ENCODE measurements around the gene TRRAP.

TRRAP gene

DNA sequence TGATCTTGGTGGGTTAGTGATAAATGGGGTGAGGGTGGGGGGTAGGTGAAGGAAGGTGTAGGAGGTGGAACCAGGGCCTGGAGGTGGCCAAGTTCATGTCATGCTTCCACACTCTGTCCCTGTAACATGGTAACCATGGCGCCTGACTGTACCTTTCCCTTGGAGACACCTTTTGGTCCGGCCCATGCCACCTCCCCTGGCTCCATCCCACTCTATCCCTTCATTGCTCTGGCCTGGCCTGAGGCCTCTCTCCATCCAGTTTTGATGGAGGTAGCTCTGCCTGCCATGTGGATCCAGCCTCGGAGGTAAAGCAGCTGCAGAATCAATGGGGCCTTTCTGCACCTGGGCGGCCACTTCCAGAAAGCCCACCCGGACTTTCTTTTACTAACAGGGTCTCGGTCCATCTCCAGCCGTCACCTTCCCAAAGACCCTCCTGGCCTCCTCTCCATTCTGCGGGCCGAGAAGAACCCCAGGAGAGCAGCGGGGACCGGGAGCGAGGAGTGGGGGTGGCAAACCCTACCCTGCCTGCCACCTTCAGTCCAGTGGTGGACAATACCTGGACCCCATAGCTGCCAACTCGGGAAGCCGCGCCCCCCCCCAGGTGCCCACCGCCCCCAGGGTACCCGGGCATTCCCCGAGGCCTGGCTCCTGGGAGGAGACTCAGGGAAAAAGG lies 504 bp upstream of the TRRAP start:
- H3K36me3 ChIP-seq (ENCODE audit: control insufficient read depth in 4 of 4, insufficient read depth in 4 of 4, low read length in 3 of 4): peaks cover 4 to 17% (median 12%) of the 10 kb centered on the region in 4 experiments
- ChIA-PET CTCF (interaction anchor here (0.7 to 1.4 kb wide), 5 partner anchors 12 to 593 kb away, joined by 3 to 5 read pairs (median 3); no protein-coding TSS in a partner anchor), POLR2A (no interaction called here)
- no peaks in the 10 kb centered on the region for H3K27me3 ChIP-seq (replicated peaks in 2 of 5; ENCODE audit: control insufficient read depth in 4 of 5, insufficient read depth in 5 of 5, low read length in 4 of 5)
- peak overlapping the region; percentile 90 to 99 (median 93) for H3K4me3 ChIP-seq (ENCODE audit: control insufficient read depth in 1 of 7, extremely low read depth in 1 of 7, insufficient read depth in 4 of 7, low read depth in 2 of 7, low read length in 6 of 7)
- peaks cover 0 to 22% (median 20%) of the 10 kb centered on the region in 4 experiments for H3K4me1 ChIP-seq (ENCODE audit: control extremely low read depth in 1 of 4, control insufficient read depth in 4 of 4, insufficient read depth in 4 of 4, low read length in 3 of 4)
- peak overlapping the region; percentile 86 to 95 for H3K27ac ChIP-seq (ENCODE audit: insufficient read depth in 1 of 2, low read depth in 1 of 2, low read length in 2 of 2, poor library complexity in 1 of 2, severe bottlenecking in 2 of 2)
- no peak for DNase-seq
- H3K9me3 ChIP-seq (ENCODE audit: control extremely low read depth in 1 of 5, control insufficient read depth in 4 of 5, insufficient read depth in 2 of 5, low read depth in 1 of 5, low read length in 4 of 5): no peaks in the 10 kb centered on the region
- 38% methylated on average over 12 of the region's 18 CpGs for WGBS (ENCODE audit: insufficient coverage)

- Histone ChIP-seq H3K27ac (ENCODE audit: insufficient read depth in 1 of 2, low read depth in 1 of 2, low read length in 2 of 2, poor library complexity in 1 of 2, severe bottlenecking in 2 of 2) (peak overlapping the region; percentile 86 to 95), H3K9me3 (ENCODE audit: control extremely low read depth in 1 of 5, control insufficient read depth in 4 of 5, insufficient read depth in 2 of 5, low read depth in 1 of 5, low read length in 4 of 5) (no peaks in the 10 kb centered on the region), H3K36me3 (ENCODE audit: control insufficient read depth in 4 of 4, insufficient read depth in 4 of 4, low read length in 3 of 4) (peaks cover 7 to 31% (median 23%) of the 10 kb centered on the region in 4 experiments), H3K4me3 (ENCODE audit: control insufficient read depth in 1 of 7, extremely low read depth in 1 of 7, insufficient read depth in 4 of 7, low read depth in 2 of 7, low read length in 6 of 7) (peak overlapping the region; percentile 90 to 99 (median 93)), H3K27me3 (replicated peaks in 2 of 5; ENCODE audit: control insufficient read depth in 4 of 5, insufficient read depth in 5 of 5, low read length in 4 of 5) (no peaks in the 10 kb centered on the region), H3K4me1 (ENCODE audit: control extremely low read depth in 1 of 4, control insufficient read depth in 4 of 4, insufficient read depth in 4 of 4, low read length in 3 of 4) (peaks cover 0 to 22% (median 20%) of the 10 kb centered on the region in 4 experiments)
- ChIA-PET CTCF (interaction anchor here (1.0 to 2.1 kb wide), 5 partner anchors 11 to 594 kb away, joined by 3 to 8 read pairs (median 3); no protein-coding TSS in a partner anchor), POLR2A (interaction anchor here (0.6 to 1.0 kb wide), 2 partner anchors 16 to 1203 kb away, joined by 3 read pairs; no protein-coding TSS in a partner anchor)
- peak; percentile 51 to 88 (median 80) for DNase-seq
- 2% methylated on average over 28 of the region's 29 CpGs for WGBS (ENCODE audit: insufficient coverage)
Observed at GRCh38 chr7:98879198-98879978, 1.1 kb downstream of the TRRAP start.

GRCh38 chr7:98879979-98880315 lies 1.6 kb downstream of the TRRAP start:
- peak overlapping the region; percentile 38 to 95 for H3K27ac ChIP-seq (ENCODE audit: insufficient read depth in 1 of 2, low read depth in 1 of 2, low read length in 2 of 2, poor library complexity in 1 of 2, severe bottlenecking in 2 of 2)
- H3K27me3 ChIP-seq (replicated peaks in 2 of 5; ENCODE audit: control insufficient read depth in 4 of 5, insufficient read depth in 5 of 5, low read length in 4 of 5): no peaks in the 10 kb centered on the region
- no peak for DNase-seq
- CTCF ChIA-PET: interaction anchor here (1.0 to 2.1 kb wide), 4 partner anchors 10 to 458 kb away, joined by 3 to 8 read pairs (median 4); no protein-coding TSS in a partner anchor
- H3K4me1 ChIP-seq (ENCODE audit: control extremely low read depth in 1 of 4, control insufficient read depth in 4 of 4, insufficient read depth in 4 of 4, low read length in 3 of 4): peaks cover 0 to 22% (median 20%) of the 10 kb centered on the region in 4 experiments
- POLR2A ChIA-PET: interaction anchor here (0.6 to 0.7 kb wide), 3 partner anchors 10 to 1202 kb away, joined by 3 to 4 read pairs (median 4); no protein-coding TSS in a partner anchor
- no peaks in the 10 kb centered on the region for H3K9me3 ChIP-seq (ENCODE audit: control extremely low read depth in 1 of 5, control insufficient read depth in 4 of 5, insufficient read depth in 2 of 5, low read depth in 1 of 5, low read length in 4 of 5)
- H3K4me3 ChIP-seq (ENCODE audit: control insufficient read depth in 1 of 7, extremely low read depth in 1 of 7, insufficient read depth in 4 of 7, low read depth in 2 of 7, low read length in 6 of 7): peak overlapping the region; percentile 25 to 99 (median 93)
- H3K36me3 ChIP-seq (ENCODE audit: control insufficient read depth in 4 of 4, insufficient read depth in 4 of 4, low read length in 3 of 4): peaks cover 7 to 36% (median 28%) of the 10 kb centered on the region in 4 experiments
- 23% methylated on average over 5 of the region's 9 CpGs for WGBS (ENCODE audit: insufficient coverage)

GRCh38 chr7:98880485-98880884 lies 2.2 kb downstream of the TRRAP start:
- H3K4me1 ChIP-seq (ENCODE audit: control extremely low read depth in 1 of 4, control insufficient read depth in 4 of 4, insufficient read depth in 4 of 4, low read length in 3 of 4): peaks cover 0 to 22% (median 20%) of the 10 kb centered on the region in 4 experiments
- 100% methylated on average over 2 of the region's 8 CpGs for WGBS (ENCODE audit: insufficient coverage)
- POLR2A ChIA-PET: interaction anchor here (0.6 to 0.7 kb wide), 2 partner anchors 11 to 565 kb away, joined by 4 read pairs; no protein-coding TSS in a partner anchor
- no peak for DNase-seq
- H3K36me3 ChIP-seq (ENCODE audit: control insufficient read depth in 4 of 4, insufficient read depth in 4 of 4, low read length in 3 of 4): peaks cover 7 to 38% (median 28%) of the 10 kb centered on the region in 4 experiments
- H3K4me3 ChIP-seq (ENCODE audit: control insufficient read depth in 1 of 7, extremely low read depth in 1 of 7, insufficient read depth in 4 of 7, low read depth in 2 of 7, low read length in 6 of 7): no peak overlapping the region
- no peaks in the 10 kb centered on the region for H3K9me3 ChIP-seq (ENCODE audit: control extremely low read depth in 1 of 5, control insufficient read depth in 4 of 5, insufficient read depth in 2 of 5, low read depth in 1 of 5, low read length in 4 of 5)
- H3K27me3 ChIP-seq (replicated peaks in 2 of 5; ENCODE audit: control insufficient read depth in 4 of 5, insufficient read depth in 5 of 5, low read length in 4 of 5): no peaks in the 10 kb centered on the region
- CTCF ChIA-PET: interaction anchor here (1.0 to 2.1 kb wide), 3 partner anchors 10 to 459 kb away, joined by 3 to 8 read pairs (median 3); no protein-coding TSS in a partner anchor
- H3K27ac ChIP-seq (ENCODE audit: insufficient read depth in 1 of 2, low read depth in 1 of 2, low read length in 2 of 2, poor library complexity in 1 of 2, severe bottlenecking in 2 of 2): peak overlapping the region in 1 of 2 experiments; percentile 95

GRCh38 chr7:98881561-98882315 lies 3.4 kb downstream of the TRRAP start:
- Histone ChIP-seq H3K27ac (ENCODE audit: insufficient read depth in 1 of 2, low read depth in 1 of 2, low read length in 2 of 2, poor library complexity in 1 of 2, severe bottlenecking in 2 of 2) (no peak overlapping the region), H3K27me3 (replicated peaks in 2 of 5; ENCODE audit: control insufficient read depth in 4 of 5, insufficient read depth in 5 of 5, low read length in 4 of 5) (no peaks in the 10 kb centered on the region), H3K9me3 (ENCODE audit: control extremely low read depth in 1 of 5, control insufficient read depth in 4 of 5, insufficient read depth in 2 of 5, low read depth in 1 of 5, low read length in 4 of 5) (no peaks in the 10 kb centered on the region), H3K4me3 (ENCODE audit: control insufficient read depth in 1 of 7, extremely low read depth in 1 of 7, insufficient read depth in 4 of 7, low read depth in 2 of 7, low read length in 6 of 7) (no peak overlapping the region), H3K36me3 (ENCODE audit: control insufficient read depth in 4 of 4, insufficient read depth in 4 of 4, low read length in 3 of 4) (peaks cover 8 to 46% (median 31%) of the 10 kb centered on the region in 4 experiments), H3K4me1 (ENCODE audit: control extremely low read depth in 1 of 4, control insufficient read depth in 4 of 4, insufficient read depth in 4 of 4, low read length in 3 of 4) (peaks cover 0 to 22% (median 20%) of the 10 kb centered on the region in 4 experiments)
- ChIA-PET POLR2A (no interaction called here), CTCF (interaction anchor here (2.1 kb wide), 1 partner anchor 8 kb away, joined by 8 read pairs; no protein-coding TSS in a partner anchor)
- 92% methylated on average over 2 of the region's 9 CpGs for WGBS (ENCODE audit: insufficient coverage)
- DNase-seq: no peak

DNA sequence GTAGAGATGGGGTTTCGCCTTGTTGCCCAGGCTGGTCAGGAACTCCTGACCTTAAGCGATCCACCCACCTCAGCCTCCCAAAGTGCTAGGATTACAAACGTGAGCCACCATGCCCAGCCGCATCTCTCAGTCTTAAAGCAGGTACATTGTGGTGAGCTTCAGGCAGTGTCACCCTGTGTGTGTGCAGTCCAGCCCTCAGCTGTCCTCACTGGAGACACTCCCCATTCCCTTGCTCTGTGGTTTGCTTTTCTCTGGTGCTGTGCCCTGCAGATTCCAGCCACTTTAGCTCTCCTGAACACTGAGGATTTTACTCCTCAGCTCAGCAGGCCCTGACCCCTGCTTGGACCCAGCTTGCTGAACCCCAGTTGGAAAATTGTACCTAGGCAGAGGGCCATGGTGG lies 6.1 kb downstream of the TRRAP start:
- H3K4me3 ChIP-seq (ENCODE audit: control insufficient read depth in 1 of 7, extremely low read depth in 1 of 7, insufficient read depth in 4 of 7, low read depth in 2 of 7, low read length in 6 of 7): no peak overlapping the region
- H3K27me3 ChIP-seq (replicated peaks in 2 of 5; ENCODE audit: control insufficient read depth in 4 of 5, insufficient read depth in 5 of 5, low read length in 4 of 5): no peaks in the 10 kb centered on the region
- POLR2A ChIA-PET: interaction anchor here (0.6 kb wide), 1 partner anchor 410 kb away, joined by 3 read pairs; no protein-coding TSS in a partner anchor
- 100% methylated on average over 3 of the region's 4 CpGs for WGBS (ENCODE audit: insufficient coverage)
- no peak overlapping the region for H3K27ac ChIP-seq (ENCODE audit: insufficient read depth in 1 of 2, low read depth in 1 of 2, low read length in 2 of 2, poor library complexity in 1 of 2, severe bottlenecking in 2 of 2)
- H3K36me3 ChIP-seq (ENCODE audit: control insufficient read depth in 4 of 4, insufficient read depth in 4 of 4, low read length in 3 of 4): peaks cover 15 to 68% (median 43%) of the 10 kb centered on the region in 4 experiments
- no peak for DNase-seq
- H3K9me3 ChIP-seq (ENCODE audit: control extremely low read depth in 1 of 5, control insufficient read depth in 4 of 5, insufficient read depth in 2 of 5, low read depth in 1 of 5, low read length in 4 of 5): no peaks in the 10 kb centered on the region
- CTCF ChIA-PET: interaction anchor here (1.1 to 1.5 kb wide), 3 partner anchors 9 to 19 kb away, joined by 3 to 5 read pairs (median 3); no protein-coding TSS in a partner anchor
- H3K4me1 ChIP-seq (ENCODE audit: control extremely low read depth in 1 of 4, control insufficient read depth in 4 of 4, insufficient read depth in 4 of 4, low read length in 3 of 4): peaks cover 0 to 12% (median 11%) of the 10 kb centered on the region in 4 experiments
